Tibial artery (tissue), 4 donors: Measurements from ENCODE around the gene NUAK1.
A peak's percentile ranks its signal among the peaks of the same experiment; 100 is the strongest.
"Not testable (repeated sequence)": the region's sequence is repeated elsewhere in the genome, so short reads cannot be mapped to it uniquely, and the experiment has no call there.

Experiments used
- DNase-seq, 2 donors: peaks; one replicate each; pipeline ENCODE4 v3.0.0-alpha.2; 2019
- H3K27ac ChIP-seq, 2 donors: fragments of 200-600 bp; sonication (generic) in 1 of 2; 1 replicate in 1 of 2; 2 replicates in 1 of 2; pipeline ENCODE4 v1.5.1; 2018 to 2019; ENCODE audit warnings: mild to moderate bottlenecking in 1 of 2
- H3K27me3 ChIP-seq, 2 donors: fragments of 200-600 bp; sonication (generic) in 1 of 2; one replicate each; pipeline versions ENCODE4 v1.5.1 to v1.6.0; 2016 to 2019
- H3K36me3 ChIP-seq, 3 donors: fragments of 200-600 bp; sonication (generic) in 2 of 3; one replicate each; pipeline ENCODE4 v1.5.1; 2016 to 2019; ENCODE audit warnings: mild to moderate bottlenecking in 2 of 3
- H3K4me1 ChIP-seq, 4 donors: fragments of 200-600 bp; sonication (generic) in 2 of 4; 1 replicate in 3 of 4; 2 replicates in 1 of 4; pipeline ENCODE4 v1.5.1; 2016 to 2019
- H3K4me3 ChIP-seq, 2 donors: fragments of 200-600 bp; sonication (generic) in 1 of 2; 1 replicate in 1 of 2; 2 replicates in 1 of 2; pipeline ENCODE4 v1.5.1; 2018 to 2019; ENCODE audit warnings: mild to moderate bottlenecking in 2 of 2
- H3K9me3 ChIP-seq, 3 donors: fragments of 200-600 bp; sonication (generic) in 1 of 3; one replicate each; pipeline ENCODE4 v1.5.1; 2016 to 2019
- intact Hi-C: fragments of 100-400 bp; cut with DNase I; formaldehyde crosslinking; loops from one replicate; pipeline ENCODE4 v1.15.0; 2023; ENCODE audit warnings: low total_unique reads
- TF ChIP-seq, protein P1 (sequence below), 2 experiments: fragments of 200-600 bp in 1 of 2; fragments of 450-650 bp in 1 of 2; IDR thresholded peaks; one replicate each; pipeline ENCODE4 v1.5.1; 2017 to 2019; ENCODE audit warnings: antibody characterized with exemption in 2 of 2, mild to moderate bottlenecking in 1 of 2, moderate library complexity in 1 of 2

The NUAK1 gene

GRCh38 chr12:106022568-106023012 lies 116.2 kb downstream of the NUAK1 start:
- intact Hi-C loops, result loop anchor here (10.0 kb wide), 2 partner anchors 52 to 112 kb away; partner anchors contain the start of gene NUAK1
- no peaks in the 10 kb centered on the region for H3K27me3 ChIP-seq
- H3K36me3 ChIP-seq, result no peaks in the 10 kb centered on the region
- no peak overlapping the region for H3K27ac ChIP-seq
- TF ChIP-seq, protein P1, sequence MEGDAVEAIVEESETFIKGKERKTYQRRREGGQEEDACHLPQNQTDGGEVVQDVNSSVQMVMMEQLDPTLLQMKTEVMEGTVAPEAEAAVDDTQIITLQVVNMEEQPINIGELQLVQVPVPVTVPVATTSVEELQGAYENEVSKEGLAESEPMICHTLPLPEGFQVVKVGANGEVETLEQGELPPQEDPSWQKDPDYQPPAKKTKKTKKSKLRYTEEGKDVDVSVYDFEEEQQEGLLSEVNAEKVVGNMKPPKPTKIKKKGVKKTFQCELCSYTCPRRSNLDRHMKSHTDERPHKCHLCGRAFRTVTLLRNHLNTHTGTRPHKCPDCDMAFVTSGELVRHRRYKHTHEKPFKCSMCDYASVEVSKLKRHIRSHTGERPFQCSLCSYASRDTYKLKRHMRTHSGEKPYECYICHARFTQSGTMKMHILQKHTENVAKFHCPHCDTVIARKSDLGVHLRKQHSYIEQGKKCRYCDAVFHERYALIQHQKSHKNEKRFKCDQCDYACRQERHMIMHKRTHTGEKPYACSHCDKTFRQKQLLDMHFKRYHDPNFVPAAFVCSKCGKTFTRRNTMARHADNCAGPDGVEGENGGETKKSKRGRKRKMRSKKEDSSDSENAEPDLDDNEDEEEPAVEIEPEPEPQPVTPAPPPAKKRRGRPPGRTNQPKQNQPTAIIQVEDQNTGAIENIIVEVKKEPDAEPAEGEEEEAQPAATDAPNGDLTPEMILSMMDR (IDR thresholded peaks at IDR 0.05), result no peak
- H3K9me3 ChIP-seq, result peaks cover 0 to 9% (median 2%) of the 10 kb centered on the region in 3 donors
- H3K4me3 ChIP-seq, result no peak overlapping the region
- peaks cover 0 to 23% (median 7%) of the 10 kb centered on the region in 4 donors for H3K4me1 ChIP-seq
- no peak for DNase-seq

GRCh38 chr12:106021516-106021915 lies 117.2 kb downstream of the NUAK1 start:
- Histone ChIP-seq H3K27ac (peak overlapping the region; percentile 71), H3K9me3 (peaks cover 0 to 9% (median 2%) of the 10 kb centered on the region in 3 donors), H3K4me3 (no peak overlapping the region), H3K4me1 (peaks cover 0 to 23% (median 7%) of the 10 kb centered on the region in 4 donors), H3K27me3 (no peaks in the 10 kb centered on the region), H3K36me3 (no peaks in the 10 kb centered on the region)
- intact Hi-C loops, result loop anchor here (10.0 kb wide), 2 partner anchors 53 to 113 kb away; partner anchors contain the start of gene NUAK1
- DNase-seq, result no peak
- TF ChIP-seq, protein P1 (IDR thresholded peaks at IDR 0.05), result no peak

- Histone ChIP-seq H3K36me3 (no peaks in the 10 kb centered on the region), H3K4me1 (peaks cover 0 to 23% (median 7%) of the 10 kb centered on the region in 4 donors), H3K4me3 (no peak overlapping the region), H3K9me3 (peaks cover 0 to 9% (median 2%) of the 10 kb centered on the region in 3 donors), H3K27ac (peak overlapping the region; percentile 71), H3K27me3 (no peaks in the 10 kb centered on the region)
- TF ChIP-seq, protein P1 (IDR thresholded peaks at IDR 0.05), result no peak
- no peak for DNase-seq
- intact Hi-C loops, result loop anchor here (10.0 kb wide), 2 partner anchors 54 to 114 kb away; partner anchors contain the start of gene NUAK1
These were observed 118.0 kb downstream of the NUAK1 start for GRCh38 chr12:106020736-106021135.

GRCh38 chr12:106019144-106019543 lies 119.6 kb downstream of the NUAK1 start:
- H3K9me3 ChIP-seq, result peaks cover 0 to 9% (median 2%) of the 10 kb centered on the region in 3 donors
- H3K36me3 ChIP-seq, result no peaks in the 10 kb centered on the region
- intact Hi-C loops, result no loop called here
- DNase-seq, result no peak
- TF ChIP-seq, protein P1 (IDR thresholded peaks at IDR 0.05), result no peak
- H3K27me3 ChIP-seq, result no peaks in the 10 kb centered on the region
- no peak overlapping the region for H3K4me3 ChIP-seq
- peaks cover 0 to 23% (median 7%) of the 10 kb centered on the region in 4 donors for H3K4me1 ChIP-seq
- H3K27ac ChIP-seq, result no peak overlapping the region

- TF ChIP-seq, protein P1 (IDR thresholded peaks at IDR 0.05), result no peak
- no peaks in the 10 kb centered on the region for H3K36me3 ChIP-seq
These were observed 120.5 kb downstream of the NUAK1 start for GRCh38 chr12:106018286-106018685.

DNA sequence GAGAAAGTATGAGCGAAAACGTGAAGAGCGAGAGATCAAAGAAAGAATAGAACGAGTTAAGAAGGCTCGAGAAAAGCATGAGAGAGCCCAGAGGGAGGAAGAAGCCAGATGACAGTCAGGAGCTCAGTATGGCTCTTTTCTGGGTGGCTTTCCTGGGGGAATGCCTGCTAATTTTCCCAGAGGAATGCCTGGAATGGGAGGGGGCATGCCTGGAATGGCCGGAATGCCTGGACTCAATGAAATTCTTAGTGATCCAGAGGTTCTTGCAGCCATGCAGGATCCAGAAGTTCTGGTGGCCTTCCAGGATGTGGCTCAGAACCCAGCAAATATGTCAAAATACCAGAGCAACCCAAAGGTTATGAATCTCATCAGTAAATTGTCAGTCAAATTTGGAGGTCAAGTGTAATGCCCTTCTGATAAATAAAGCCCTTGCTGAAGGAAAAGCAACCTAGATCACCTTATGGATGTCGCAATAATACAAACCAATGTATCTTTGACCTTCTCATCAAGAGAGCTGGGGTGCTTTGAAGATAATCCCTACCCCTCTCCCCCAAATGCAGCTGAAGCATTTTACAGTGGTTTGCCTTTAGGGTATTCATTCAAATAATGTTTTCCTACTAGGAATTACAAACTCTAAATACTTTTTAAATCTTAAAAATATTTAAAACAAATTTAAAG lies 122.0 kb downstream of the NUAK1 start:
- H3K4me3 ChIP-seq, H3K9me3 ChIP-seq, H3K27ac ChIP-seq, DNase-seq, H3K27me3 ChIP-seq, intact Hi-C loops, H3K36me3 ChIP-seq: not testable (repeated sequence)
- H3K4me1 ChIP-seq, result peaks cover 0 to 18% (median 7%) of the 10 kb centered on the region in 4 donors

More at GRCh38 chr12:106018286-106018685, 120.5 kb downstream of the NUAK1 start:
- peaks cover 0 to 23% (median 7%) of the 10 kb centered on the region in 4 donors for H3K4me1 ChIP-seq
- H3K27me3 ChIP-seq, result no peaks in the 10 kb centered on the region
- no peak overlapping the region for H3K27ac ChIP-seq
- H3K9me3 ChIP-seq, result peaks cover 0 to 9% (median 2%) of the 10 kb centered on the region in 3 donors
- intact Hi-C loops, result no loop called here
- no peak for DNase-seq
- no peak overlapping the region for H3K4me3 ChIP-seq
